ENCODE measurements around the gene BCAS1. TPM values are rescaled to one million over a fixed set of nuclear protein-coding genes. Genes with fewer than 3 reads are reported as not detected.

BCAS1 gene
- total and polyA plus RNA-seq, 3 donors from 2014 or later, result 2.4 to 8.8 (median 3.3) TPM

- Histone ChIP-seq H3K27ac (no peak overlapping the region), H3K4me1 (no peaks in the 10 kb centered on the region), H3K9me3 (no peaks in the 10 kb centered on the region), H3K4me3 (no peak overlapping the region), H3K36me3 (ENCODE audit: low read depth, missing control alignments) (no peaks in the 10 kb centered on the region), H3K27me3 (no peaks in the 10 kb centered on the region)
- TF ChIP-seq, protein P1, sequence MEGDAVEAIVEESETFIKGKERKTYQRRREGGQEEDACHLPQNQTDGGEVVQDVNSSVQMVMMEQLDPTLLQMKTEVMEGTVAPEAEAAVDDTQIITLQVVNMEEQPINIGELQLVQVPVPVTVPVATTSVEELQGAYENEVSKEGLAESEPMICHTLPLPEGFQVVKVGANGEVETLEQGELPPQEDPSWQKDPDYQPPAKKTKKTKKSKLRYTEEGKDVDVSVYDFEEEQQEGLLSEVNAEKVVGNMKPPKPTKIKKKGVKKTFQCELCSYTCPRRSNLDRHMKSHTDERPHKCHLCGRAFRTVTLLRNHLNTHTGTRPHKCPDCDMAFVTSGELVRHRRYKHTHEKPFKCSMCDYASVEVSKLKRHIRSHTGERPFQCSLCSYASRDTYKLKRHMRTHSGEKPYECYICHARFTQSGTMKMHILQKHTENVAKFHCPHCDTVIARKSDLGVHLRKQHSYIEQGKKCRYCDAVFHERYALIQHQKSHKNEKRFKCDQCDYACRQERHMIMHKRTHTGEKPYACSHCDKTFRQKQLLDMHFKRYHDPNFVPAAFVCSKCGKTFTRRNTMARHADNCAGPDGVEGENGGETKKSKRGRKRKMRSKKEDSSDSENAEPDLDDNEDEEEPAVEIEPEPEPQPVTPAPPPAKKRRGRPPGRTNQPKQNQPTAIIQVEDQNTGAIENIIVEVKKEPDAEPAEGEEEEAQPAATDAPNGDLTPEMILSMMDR (IDR thresholded peaks at IDR 0.05), result no peak
- no peak for TF ChIP-seq POLR2A (IDR thresholded peaks at IDR 0.05)
- intact Hi-C loops (cut with DNase I; ENCODE audit: low total_unique reads), result no loop called here
- WGBS, 2 donors, result 72 to 89% methylated on average over 6 of the region's 6 CpGs
- no peak for DNase-seq
Measured at GRCh38 chr20:54059691-54060364, 10.6 kb downstream of the BCAS1 start.

- no peaks in the 10 kb centered on the region for H3K9me3 ChIP-seq
- no peaks in the 10 kb centered on the region for H3K4me1 ChIP-seq
- 62 to 74% methylated on average over 16 of the region's 16 CpGs for WGBS, 2 donors
- intact Hi-C loops (cut with DNase I; ENCODE audit: low total_unique reads), result no loop called here
- peak; percentile 49 for DNase-seq
- no peak overlapping the region for H3K27ac ChIP-seq
- H3K27me3 ChIP-seq, result no peaks in the 10 kb centered on the region
- TF ChIP-seq, protein P1 (IDR thresholded peaks at IDR 0.05), result no peak
- no peak for TF ChIP-seq POLR2A (IDR thresholded peaks at IDR 0.05)
- H3K4me3 ChIP-seq, result peak overlapping the region in 1 of 2 donors; percentile 12
- H3K36me3 ChIP-seq (ENCODE audit: low read depth, missing control alignments), result no peaks in the 10 kb centered on the region
Measured at GRCh38 chr20:54058420-54059139, 11.8 kb downstream of the BCAS1 start.

- H3K9me3 ChIP-seq, result no peaks in the 10 kb centered on the region
- no peaks in the 10 kb centered on the region for H3K4me1 ChIP-seq
- no peaks in the 10 kb centered on the region for H3K27me3 ChIP-seq
- H3K27ac ChIP-seq, result no peak overlapping the region
- intact Hi-C loops (cut with DNase I; ENCODE audit: low total_unique reads), result no loop called here
- no peak for TF ChIP-seq POLR2A (IDR thresholded peaks at IDR 0.05)
- TF ChIP-seq, protein P1 (IDR thresholded peaks at IDR 0.05), result no peak
- WGBS, 2 donors, result 76 to 84% methylated on average over 3 of the region's 3 CpGs
- DNase-seq, result no peak
- H3K4me3 ChIP-seq, result no peak overlapping the region
- no peaks in the 10 kb centered on the region for H3K36me3 ChIP-seq (ENCODE audit: low read depth, missing control alignments)
Measured at GRCh38 chr20:54056762-54057639, 13.4 kb downstream of the BCAS1 start.

DNA sequence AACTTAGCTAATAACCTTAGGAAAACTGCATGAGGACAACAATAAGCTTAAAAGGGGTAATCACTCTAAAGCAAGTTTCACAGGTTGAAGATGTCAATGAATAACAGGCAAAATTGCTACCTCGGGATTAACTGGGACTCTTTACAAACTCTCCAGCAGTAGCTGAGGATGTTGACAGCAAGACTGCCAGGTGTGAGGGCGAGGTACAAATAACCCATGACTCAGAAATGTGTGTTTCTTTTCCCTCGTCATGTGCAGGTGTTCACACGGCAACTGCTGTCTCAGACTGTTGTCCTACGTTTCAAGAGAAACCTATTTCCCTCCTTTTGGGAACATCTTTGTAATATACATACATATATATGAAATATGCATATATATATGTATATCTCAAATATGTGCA, 15.9 kb downstream of the BCAS1 start:
- 90% methylated on average over 5 of the region's 5 CpGs for WGBS, 2 donors
- Histone ChIP-seq H3K27ac (no peak overlapping the region), H3K4me3 (no peak overlapping the region), H3K36me3 (ENCODE audit: low read depth, missing control alignments) (no peaks in the 10 kb centered on the region), H3K4me1 (no peaks in the 10 kb centered on the region), H3K9me3 (no peaks in the 10 kb centered on the region), H3K27me3 (no peaks in the 10 kb centered on the region)
- no peak for DNase-seq
- TF ChIP-seq, protein P1 (IDR thresholded peaks at IDR 0.05), result no peak
- TF ChIP-seq POLR2A (IDR thresholded peaks at IDR 0.05), result no peak
- intact Hi-C loops (cut with DNase I; ENCODE audit: low total_unique reads), result no loop called here
